IMR-90 (cell line): ENCODE results near the gene KLKB1.

Experiments
- BHLHE40 ChIP-seq: fragments of 150-350 bp; IDR thresholded peaks from 2 replicates; pipeline ENCODE4 v1.6.1; 2016; ENCODE audit warnings: mild to moderate bottlenecking, low read depth, low read length
- CEBPB ChIP-seq: IDR thresholded peaks from 2 replicates; pipeline ENCODE4 v1.6.1; 2012; ENCODE audit warnings: low read depth, low read length, improper control_type of control experiment
- CTCF ChIP-seq: conservative IDR thresholded peaks from 2 replicates; pipeline ENCODE4 v1.5.1; 2012; ENCODE audit warnings: mild to moderate bottlenecking, low read depth, low read length, improper control_type of control experiment
- ELK1 ChIP-seq: fragments of 150-350 bp; IDR thresholded peaks from 2 replicates; pipeline ENCODE4 v1.6.1; 2016; ENCODE audit warnings: low read depth, mild to moderate bottlenecking, low read length, moderate library complexity, borderline replicate concordance
- FOS ChIP-seq: fragments of 150-350 bp; IDR thresholded peaks from 2 replicates; pipeline ENCODE4 v1.6.1; 2016; ENCODE audit warnings: low read depth, low read length
- MAFK ChIP-seq: IDR thresholded peaks from 2 replicates; pipeline ENCODE4 v1.6.1; 2012; ENCODE audit warnings: low read depth, low read length, improper control_type of control experiment
- MAZ ChIP-seq: IDR thresholded peaks from 2 replicates; pipeline ENCODE4 v1.6.1; 2012; ENCODE audit warnings: low read depth, mild to moderate bottlenecking, low read length, improper control_type of control experiment, moderate library complexity, borderline replicate concordance
- MXI1 ChIP-seq: IDR thresholded peaks from 2 replicates; pipeline ENCODE4 v1.6.1; 2012; ENCODE audit warnings: low read depth, mild to moderate bottlenecking, low read length, moderate library complexity, borderline replicate concordance
- POLR2A ChIP-seq: IDR thresholded peaks from 2 replicates; pipeline ENCODE4 v1.6.1; 2012; ENCODE audit warnings: mild to moderate bottlenecking, low read depth, low read length
- RAD21 ChIP-seq: IDR thresholded peaks from 2 replicates; pipeline ENCODE4 v1.6.1; 2012; ENCODE audit warnings: low read length, improper control_type of control experiment
- RCOR1 ChIP-seq: IDR thresholded peaks from 2 replicates; pipeline ENCODE4 v1.6.1; 2012; ENCODE audit warnings: mild to moderate bottlenecking, low read length, improper control_type of control experiment; ENCODE audit not compliant: insufficient replicate concordance
- RFX5 ChIP-seq: IDR thresholded peaks from 2 replicates; pipeline ENCODE4 v1.8.0; 2012; ENCODE audit warnings: low read depth, mild to moderate bottlenecking, low read length, moderate library complexity
- SMC3 ChIP-seq: fragments of 150-350 bp; IDR thresholded peaks from 2 replicates; pipeline ENCODE4 v1.6.1; 2016; ENCODE audit warnings: low read depth, mild to moderate bottlenecking, antibody characterized with exemption, low read length, moderate library complexity
- USF2 ChIP-seq: fragments of 150-350 bp; IDR thresholded peaks from 2 replicates; pipeline ENCODE4 v1.6.1; 2017; ENCODE audit warnings: mild to moderate bottlenecking, antibody characterized with exemption, low read length, low read depth

GRCh38 chr4:186266729-186267456 is 39.6 kb downstream of the KLKB1 start:
- TF ChIP-seq POLR2A (no peak), USF2 (no peak), CTCF (no peak), RAD21 (no peak), RFX5 (no peak), BHLHE40 (no peak), MXI1 (no peak), MAZ (no peak), MAFK (no peak), ELK1 (no peak), CEBPB (no peak), SMC3 (no peak), FOS (no peak), RCOR1 (no peak)
